Measurements from ENCODE around the gene CD300C.
A peak's percentile ranks its signal among the peaks of the same experiment; 100 is the strongest.
"Not testable (repeated sequence)": the region's sequence is repeated elsewhere in the genome, so short reads cannot be mapped to it uniquely, and the experiment has no call there.

The CD300C gene

GRCh38 chr17:74530831-74531150, 15.1 kb downstream of the CD300C start:
- no peak for DNase-seq

GRCh38 chr17:74529243-74529642, 16.7 kb downstream of the CD300C start:
- DNase-seq, result no peak

- DNase-seq, result no peak
Measured at GRCh38 chr17:74528491-74529199, 17.3 kb downstream of the CD300C start.

- DNase-seq, result no peak
Measured at GRCh38 chr17:74527756-74528155, 18.2 kb downstream of the CD300C start.

GRCh38 chr17:74527081-74527480, 18.8 kb downstream of the CD300C start:
- DNase-seq, result no peak

- no peak for DNase-seq
Measured at GRCh38 chr17:74526681-74527080, 19.2 kb downstream of the CD300C start.

- DNase-seq, result no peak
Measured at GRCh38 chr17:74525781-74526288, 20.1 kb downstream of the CD300C start.

GRCh38 chr17:74525465-74525725, 20.5 kb downstream of the CD300C start:
- no peak for DNase-seq

- DNase-seq, result no peak
Measured at GRCh38 chr17:74524653-74525464, 21.1 kb downstream of the CD300C start.

GRCh38 chr17:74523308-74523707, 22.6 kb downstream of the CD300C start:
- DNase-seq, result no peak

GRCh38 chr17:74522381-74523105, 23.4 kb downstream of the CD300C start:
- DNase-seq, result no peak

- no peak for DNase-seq
Measured at GRCh38 chr17:74521701-74522201, 24.2 kb downstream of the CD300C start.

GRCh38 chr17:74520790-74521480, 25.0 kb downstream of the CD300C start:
- no peak for DNase-seq

- DNase-seq, result no peak
Measured at GRCh38 chr17:74520016-74520434, 25.9 kb downstream of the CD300C start.

GRCh38 chr17:74518413-74518981, 27.4 kb downstream of the CD300C start:
- not testable (repeated sequence) for DNase-seq

GRCh38 chr17:74516561-74517328, 29.2 kb downstream of the CD300C start:
- DNase-seq, result no peak

GRCh38 chr17:74515941-74516340, 30.0 kb downstream of the CD300C start:
- no peak for DNase-seq

GRCh38 chr17:74514632-74515334, 31.1 kb downstream of the CD300C start:
- DNase-seq, result no peak

- peak in 1 of 2 experiments; percentile 7 for DNase-seq
Measured at GRCh38 chr17:74513987-74514631, 31.8 kb downstream of the CD300C start.

GRCh38 chr17:74512624-74513091, 33.3 kb downstream of the CD300C start:
- DNase-seq, result no peak

All from SW 1271 (cell line).